ENCODE measurements around the gene DSCAM.

The DSCAM gene

GRCh38 chr21:40143822-40144525, 703.0 kb downstream of the DSCAM start:
- DNase-seq: peak in 2 of 4 experiments; percentile 0 to 3

GRCh38 chr21:40141621-40142020, 705.3 kb downstream of the DSCAM start:
- DNase-seq: no peak

- no peak for DNase-seq
Measured at GRCh38 chr21:40140675-40141074, 706.3 kb downstream of the DSCAM start.

GRCh38 chr21:40139636-40140035, 707.3 kb downstream of the DSCAM start:
- DNase-seq: no peak

DNA sequence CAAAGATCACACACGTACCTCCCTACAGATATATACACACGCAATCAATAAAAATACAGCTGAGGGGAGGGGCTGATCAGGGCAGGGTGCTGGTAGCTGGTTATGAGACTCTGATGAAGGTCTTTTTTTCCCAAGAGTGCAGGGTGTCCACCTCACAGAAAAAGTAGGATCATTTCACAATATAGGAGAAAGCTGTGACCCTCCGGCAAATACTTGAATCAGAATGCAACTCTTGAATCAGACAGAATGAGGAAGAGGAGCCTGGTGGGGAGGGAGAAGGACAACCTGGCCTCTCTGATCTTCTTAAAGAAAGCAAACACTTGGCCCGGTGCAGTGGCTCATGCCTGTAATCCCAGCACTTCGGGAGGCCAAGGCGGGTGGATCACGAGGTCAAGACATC, 710.4 kb downstream of the DSCAM start:
- DNase-seq: no peak

GRCh38 chr21:40134731-40135492, 712.0 kb downstream of the DSCAM start:
- DNase-seq: no peak

DNA sequence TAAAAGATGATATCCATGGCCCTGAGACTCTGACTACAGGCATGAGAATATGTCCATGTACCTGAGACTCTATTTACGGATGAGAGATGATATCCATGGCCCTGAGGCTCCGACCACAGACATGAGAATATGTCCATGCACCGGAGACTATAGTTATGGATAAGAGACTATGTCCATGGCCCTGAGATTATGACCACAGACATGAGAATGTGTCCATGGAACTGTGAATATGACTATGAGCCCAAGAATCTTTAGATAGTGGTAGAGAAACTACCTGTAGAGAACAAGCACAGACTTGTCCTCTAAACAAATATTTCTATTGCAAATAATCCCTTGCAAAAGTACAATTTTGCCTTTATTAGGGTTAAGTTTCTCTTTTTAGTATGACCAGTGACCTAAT, 716.5 kb downstream of the DSCAM start:
- no peak for DNase-seq

DNA sequence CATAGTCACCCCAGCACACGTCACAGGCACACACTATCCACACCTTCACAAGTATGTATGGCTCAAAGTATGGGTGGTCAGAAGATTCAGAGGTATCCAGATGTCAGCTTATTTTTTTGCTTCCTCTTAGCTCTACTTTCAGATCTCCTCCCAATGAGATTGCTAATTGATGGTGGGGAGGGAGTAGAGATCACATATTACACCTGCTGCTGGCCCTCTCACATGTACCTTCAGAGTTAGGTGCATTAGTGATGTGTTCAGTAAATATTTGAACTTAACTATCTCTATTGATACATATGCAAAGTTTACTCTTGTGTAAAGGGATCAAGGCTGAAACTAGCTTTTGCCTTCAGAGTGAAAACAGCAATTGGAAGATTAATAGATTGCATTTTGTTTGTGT, 717.1 kb downstream of the DSCAM start:
- no peak for DNase-seq

DNA sequence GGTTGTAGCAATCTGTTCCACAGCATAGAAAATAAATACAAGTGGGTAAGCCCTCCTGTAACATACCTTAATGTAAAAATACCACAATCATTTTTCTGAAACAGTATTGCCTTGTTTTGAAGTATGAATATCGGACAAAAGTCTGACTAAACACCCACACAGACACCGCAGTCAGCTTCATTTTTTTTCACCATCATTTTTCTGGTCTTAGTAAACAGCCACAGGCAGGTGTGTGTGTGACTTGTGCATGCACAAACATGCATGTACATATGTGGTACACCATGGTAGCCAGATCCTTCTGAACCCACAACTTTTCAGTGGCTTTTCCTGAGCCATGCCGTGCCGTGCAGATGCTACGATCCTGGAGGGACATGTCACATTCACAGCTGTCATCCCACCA, 718.1 kb downstream of the DSCAM start:
- DNase-seq: no peak

GRCh38 chr21:40120940-40121575, 725.9 kb downstream of the DSCAM start:
- no peak for DNase-seq

DNA sequence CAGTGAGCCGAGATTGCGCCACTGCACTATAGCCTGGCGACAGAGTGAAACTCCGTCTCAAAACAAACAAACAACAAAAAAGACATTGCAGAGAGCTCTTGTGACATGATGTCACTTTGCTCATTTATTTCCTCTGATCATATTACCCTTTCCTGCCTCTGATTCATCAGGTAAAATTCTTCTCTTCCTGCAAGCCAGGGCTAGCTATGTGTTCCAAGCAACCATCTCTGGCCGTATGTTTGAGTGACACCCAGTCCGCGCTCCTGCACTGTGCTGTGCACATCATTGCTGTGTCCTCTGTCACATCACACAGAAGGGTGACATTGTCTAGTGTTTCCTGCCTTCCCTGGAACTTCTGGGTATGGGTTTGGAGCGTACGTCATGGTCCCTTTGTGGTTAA, 728.4 kb downstream of the DSCAM start:
- DNase-seq: no peak

DNA sequence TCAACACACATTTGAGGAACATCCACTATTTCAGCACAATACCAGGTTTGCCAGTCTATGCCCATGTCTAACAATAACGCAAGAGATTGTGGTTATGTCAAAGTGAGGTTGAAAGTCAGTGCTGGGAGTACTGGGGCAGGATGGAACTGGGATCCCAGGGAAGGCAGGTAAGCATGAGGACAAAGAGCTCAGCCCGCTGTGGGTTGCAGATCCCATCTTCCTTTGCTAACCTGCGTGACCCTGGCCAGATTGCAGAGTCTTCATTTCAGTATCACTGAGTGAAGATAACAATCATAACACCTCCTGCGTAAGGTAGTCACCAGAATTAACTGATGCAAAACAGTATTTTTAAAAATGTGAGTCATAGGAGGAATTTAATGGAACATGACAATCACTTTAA, 729.7 kb downstream of the DSCAM start:
- no peak for DNase-seq

- no peak for DNase-seq
Measured at GRCh38 chr21:40115775-40116174, 731.2 kb downstream of the DSCAM start.

GRCh38 chr21:40102682-40103081, 744.3 kb downstream of the DSCAM start:
- DNase-seq: no peak

DNA sequence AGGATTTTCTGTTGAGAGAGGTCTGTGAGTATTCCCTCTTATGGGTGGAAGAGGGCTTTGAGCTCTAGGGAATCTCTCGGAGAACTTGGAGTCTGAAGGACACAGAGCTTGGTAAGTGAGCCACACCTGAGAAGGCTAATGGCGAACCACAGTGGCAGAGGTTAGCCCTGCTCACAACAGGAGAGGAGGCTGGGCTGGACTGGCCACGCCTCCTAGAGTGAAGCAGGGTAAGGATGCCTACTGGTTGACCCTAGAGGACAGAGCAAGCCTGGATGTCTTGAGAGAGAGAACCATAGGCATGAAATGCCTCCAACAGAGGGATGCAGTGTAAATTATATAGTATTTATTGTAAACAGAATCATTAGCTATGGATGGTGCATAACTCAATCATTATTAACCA, 747.1 kb downstream of the DSCAM start:
- DNase-seq: no peak

- DNase-seq: no peak
Measured at GRCh38 chr21:40095477-40095876, 751.5 kb downstream of the DSCAM start.

GRCh38 chr21:40080385-40080784, 766.6 kb downstream of the DSCAM start:
- no peak for DNase-seq

- no peak for DNase-seq
Measured at GRCh38 chr21:40074710-40075109, 772.2 kb downstream of the DSCAM start.

GRCh38 chr21:40074198-40074597, 772.8 kb downstream of the DSCAM start:
- no peak for DNase-seq

GRCh38 chr21:40073642-40074041, 773.3 kb downstream of the DSCAM start:
- DNase-seq: no peak

DNA sequence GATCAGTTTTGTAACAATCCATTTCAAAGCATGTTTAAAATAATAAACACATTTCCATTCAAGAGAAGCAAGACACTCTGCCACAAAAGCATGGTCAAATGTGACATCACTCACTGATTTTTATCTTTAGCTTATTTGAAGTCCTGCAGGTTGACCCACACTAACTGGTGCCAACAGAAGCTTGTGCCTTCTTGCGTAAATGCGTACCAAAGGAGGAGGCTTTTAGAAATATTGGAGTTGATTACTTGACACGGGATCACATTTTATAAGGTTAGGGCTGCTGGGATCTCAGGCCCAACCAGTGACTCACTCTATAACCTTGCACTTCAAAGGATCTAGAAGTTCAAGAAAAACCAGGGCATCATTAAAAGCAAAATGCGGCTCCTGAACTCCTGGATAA, 776.1 kb downstream of the DSCAM start:
- no peak for DNase-seq

GRCh38 chr21:40067751-40068150, 779.2 kb downstream of the DSCAM start:
- no peak for DNase-seq

GRCh38 chr21:40066221-40066620, 780.7 kb downstream of the DSCAM start:
- no peak for DNase-seq

DNA sequence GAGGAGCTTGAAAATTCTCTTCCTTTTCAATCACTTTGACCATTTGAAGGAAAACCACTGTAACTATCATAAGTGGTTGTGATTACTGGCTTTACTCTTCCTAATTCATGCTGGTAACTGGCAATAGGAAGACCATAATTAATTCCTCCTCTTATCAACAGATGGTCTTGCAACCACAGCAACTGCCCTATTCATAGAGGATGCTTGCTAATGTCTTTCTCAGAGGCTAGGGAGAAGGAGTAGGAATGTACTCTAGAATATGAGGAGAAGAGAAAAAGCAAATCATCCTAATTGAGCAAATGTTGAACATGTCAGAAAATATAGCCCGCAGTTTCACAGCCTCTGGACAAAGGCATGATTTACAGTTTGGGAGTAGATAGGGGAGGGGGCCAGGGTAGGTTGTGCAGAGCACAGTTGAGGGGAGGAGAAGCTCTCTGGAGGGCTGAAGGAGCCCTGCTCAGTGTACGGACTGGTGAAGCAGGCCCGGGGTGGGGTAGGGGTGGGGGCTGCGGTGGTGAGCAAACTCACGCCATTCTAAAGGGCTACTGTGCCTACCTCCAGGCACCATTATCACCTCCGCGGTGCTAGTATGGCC, 786.8 kb downstream of the DSCAM start:
- no peak for DNase-seq
